ENCODE data around the gene PKP1.

DNA sequence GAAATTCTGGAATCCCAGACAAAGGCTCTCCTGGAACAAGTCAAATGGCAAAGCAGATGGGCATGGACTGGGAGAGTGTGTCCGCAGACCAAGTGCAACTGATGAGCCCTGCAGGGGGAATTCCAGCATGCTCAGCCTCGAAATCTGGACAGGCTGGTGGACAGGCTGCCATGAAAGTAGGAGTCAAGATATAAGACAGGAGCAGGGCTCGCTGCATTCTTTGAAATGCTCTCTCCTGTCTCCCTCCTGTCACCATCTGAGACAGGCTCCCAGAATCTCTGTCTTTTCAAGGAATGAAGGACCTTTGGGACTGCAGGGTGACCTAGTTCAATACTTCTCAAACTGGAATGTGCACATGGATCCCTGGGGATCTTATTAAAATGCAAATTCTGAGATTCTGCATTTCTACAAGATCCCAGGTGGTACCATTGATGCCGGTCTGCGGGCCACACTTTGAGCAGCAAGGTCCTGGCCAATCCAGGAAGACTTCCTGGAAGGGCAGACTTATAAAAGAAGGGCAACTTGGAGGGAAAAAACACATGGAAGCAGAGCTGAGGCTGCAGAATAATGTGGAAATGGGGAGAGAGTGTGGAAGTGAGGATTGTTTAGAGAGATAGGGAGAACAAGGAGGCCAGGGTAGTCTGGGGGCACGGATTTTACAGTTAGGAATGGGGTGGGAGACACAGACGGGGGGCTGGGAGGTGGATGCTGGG, 64.3 kb downstream of the PKP1 start:
- TF ChIP-seq, protein P1, sequence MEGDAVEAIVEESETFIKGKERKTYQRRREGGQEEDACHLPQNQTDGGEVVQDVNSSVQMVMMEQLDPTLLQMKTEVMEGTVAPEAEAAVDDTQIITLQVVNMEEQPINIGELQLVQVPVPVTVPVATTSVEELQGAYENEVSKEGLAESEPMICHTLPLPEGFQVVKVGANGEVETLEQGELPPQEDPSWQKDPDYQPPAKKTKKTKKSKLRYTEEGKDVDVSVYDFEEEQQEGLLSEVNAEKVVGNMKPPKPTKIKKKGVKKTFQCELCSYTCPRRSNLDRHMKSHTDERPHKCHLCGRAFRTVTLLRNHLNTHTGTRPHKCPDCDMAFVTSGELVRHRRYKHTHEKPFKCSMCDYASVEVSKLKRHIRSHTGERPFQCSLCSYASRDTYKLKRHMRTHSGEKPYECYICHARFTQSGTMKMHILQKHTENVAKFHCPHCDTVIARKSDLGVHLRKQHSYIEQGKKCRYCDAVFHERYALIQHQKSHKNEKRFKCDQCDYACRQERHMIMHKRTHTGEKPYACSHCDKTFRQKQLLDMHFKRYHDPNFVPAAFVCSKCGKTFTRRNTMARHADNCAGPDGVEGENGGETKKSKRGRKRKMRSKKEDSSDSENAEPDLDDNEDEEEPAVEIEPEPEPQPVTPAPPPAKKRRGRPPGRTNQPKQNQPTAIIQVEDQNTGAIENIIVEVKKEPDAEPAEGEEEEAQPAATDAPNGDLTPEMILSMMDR (IDR thresholded peaks at IDR 0.05; ENCODE audit: insufficient read depth, low read length, poor library complexity, severe bottlenecking): no peak
- no peak for TF ChIP-seq EZH2phosphoT487 (conservative IDR thresholded peaks at IDR 0.05; ENCODE audit: low read length)
